Measurements from ENCODE around the gene KAZN.

The KAZN gene

GRCh38 chr1:14840374-14840773, 241.9 kb downstream of the KAZN start:
- no peak for DNase-seq

- no peak for DNase-seq
Observed at GRCh38 chr1:14841456-14841855, 243.0 kb downstream of the KAZN start.

- no peak for DNase-seq
Observed at GRCh38 chr1:14841951-14842350, 243.5 kb downstream of the KAZN start.

GRCh38 chr1:14842361-14842760, 243.9 kb downstream of the KAZN start:
- no peak for DNase-seq

GRCh38 chr1:14842891-14843290, 244.4 kb downstream of the KAZN start:
- no peak for DNase-seq

GRCh38 chr1:14843525-14843924, 245.0 kb downstream of the KAZN start:
- no peak for DNase-seq

- DNase-seq = no peak
Observed at GRCh38 chr1:14844356-14844755, 245.9 kb downstream of the KAZN start.

GRCh38 chr1:14844923-14845617, 246.6 kb downstream of the KAZN start:
- DNase-seq = no peak

- no peak for DNase-seq
Observed at GRCh38 chr1:14845851-14846250, 247.4 kb downstream of the KAZN start.

GRCh38 chr1:14846688-14847087, 248.2 kb downstream of the KAZN start:
- DNase-seq = no peak

- no peak for DNase-seq
Observed at GRCh38 chr1:14848203-14848602, 249.7 kb downstream of the KAZN start.

- DNase-seq = no peak
Observed at GRCh38 chr1:14848625-14849024, 250.1 kb downstream of the KAZN start.

- no peak for DNase-seq
Observed at GRCh38 chr1:14849038-14849437, 250.6 kb downstream of the KAZN start.

- DNase-seq = no peak
Observed at GRCh38 chr1:14850563-14850962, 252.1 kb downstream of the KAZN start.

- no peak for DNase-seq
Observed at GRCh38 chr1:14851760-14852159, 253.3 kb downstream of the KAZN start.

GRCh38 chr1:14852291-14852690, 253.8 kb downstream of the KAZN start:
- DNase-seq = no peak

GRCh38 chr1:14853518-14853917, 255.0 kb downstream of the KAZN start:
- DNase-seq = no peak

- DNase-seq = no peak
Observed at GRCh38 chr1:14855268-14855667, 256.8 kb downstream of the KAZN start.

- DNase-seq = no peak
Observed at GRCh38 chr1:14855801-14856200, 257.3 kb downstream of the KAZN start.

- no peak for DNase-seq
Observed at GRCh38 chr1:14857436-14858195, 259.1 kb downstream of the KAZN start.

GRCh38 chr1:14862114-14862771, 263.8 kb downstream of the KAZN start:
- no peak for DNase-seq

GRCh38 chr1:14865106-14865505, 266.6 kb downstream of the KAZN start:
- DNase-seq = no peak

- DNase-seq = no peak
Observed at GRCh38 chr1:14866911-14867612, 268.6 kb downstream of the KAZN start.
